ENCODE measurements around the gene ACP7.

DNA sequence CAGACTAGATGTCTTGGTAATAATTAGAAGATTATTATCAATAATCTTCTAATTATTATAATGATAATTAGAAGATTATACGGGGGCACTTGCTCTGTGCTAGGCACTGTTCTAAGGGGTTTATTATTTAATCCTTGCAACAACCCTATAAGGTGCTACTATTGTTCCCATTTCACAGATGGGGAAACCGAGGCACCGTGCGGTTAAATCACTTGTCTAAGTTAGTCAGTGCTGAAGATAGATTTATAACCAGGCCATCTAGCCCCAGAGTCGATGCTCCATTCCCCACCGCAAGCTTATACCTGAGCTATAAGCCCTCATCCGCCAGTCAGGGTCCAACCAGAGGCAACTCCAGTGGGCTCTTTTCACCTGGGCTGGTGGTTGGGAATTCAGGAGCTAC, 2.0 kb upstream of the ACP7 start:
- TF ChIP-seq, protein P1, sequence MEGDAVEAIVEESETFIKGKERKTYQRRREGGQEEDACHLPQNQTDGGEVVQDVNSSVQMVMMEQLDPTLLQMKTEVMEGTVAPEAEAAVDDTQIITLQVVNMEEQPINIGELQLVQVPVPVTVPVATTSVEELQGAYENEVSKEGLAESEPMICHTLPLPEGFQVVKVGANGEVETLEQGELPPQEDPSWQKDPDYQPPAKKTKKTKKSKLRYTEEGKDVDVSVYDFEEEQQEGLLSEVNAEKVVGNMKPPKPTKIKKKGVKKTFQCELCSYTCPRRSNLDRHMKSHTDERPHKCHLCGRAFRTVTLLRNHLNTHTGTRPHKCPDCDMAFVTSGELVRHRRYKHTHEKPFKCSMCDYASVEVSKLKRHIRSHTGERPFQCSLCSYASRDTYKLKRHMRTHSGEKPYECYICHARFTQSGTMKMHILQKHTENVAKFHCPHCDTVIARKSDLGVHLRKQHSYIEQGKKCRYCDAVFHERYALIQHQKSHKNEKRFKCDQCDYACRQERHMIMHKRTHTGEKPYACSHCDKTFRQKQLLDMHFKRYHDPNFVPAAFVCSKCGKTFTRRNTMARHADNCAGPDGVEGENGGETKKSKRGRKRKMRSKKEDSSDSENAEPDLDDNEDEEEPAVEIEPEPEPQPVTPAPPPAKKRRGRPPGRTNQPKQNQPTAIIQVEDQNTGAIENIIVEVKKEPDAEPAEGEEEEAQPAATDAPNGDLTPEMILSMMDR (conservative IDR thresholded peaks at IDR 0.05) = no peak
- TF ChIP-seq EZH2 (IDR thresholded peaks at IDR 0.05; ENCODE audit: low read depth) = no peak

All from PC-9 (cell line).